ENCODE measurements around the gene ADAM10.

The ADAM10 gene

DNA sequence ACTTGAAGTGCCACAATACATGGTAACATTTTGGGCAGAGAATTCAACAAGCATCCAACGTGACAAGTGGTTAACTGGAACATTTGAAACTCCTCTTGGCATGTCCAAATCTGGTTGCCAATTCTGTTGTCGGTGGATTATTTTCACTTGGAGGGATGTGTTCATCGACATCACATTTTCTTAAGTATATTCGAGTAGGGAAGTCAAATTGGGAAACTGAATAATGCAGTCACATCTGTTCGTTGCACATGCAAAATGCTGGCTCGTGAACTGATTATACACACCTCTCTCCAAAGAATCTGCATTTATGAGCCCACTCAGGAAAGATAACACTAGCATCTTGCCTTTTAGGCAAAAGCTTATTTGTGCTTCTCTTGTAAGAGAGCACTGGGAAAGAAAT is 178.0 kb downstream of the ADAM10 start:
- DNase-seq, result no peak

DNA sequence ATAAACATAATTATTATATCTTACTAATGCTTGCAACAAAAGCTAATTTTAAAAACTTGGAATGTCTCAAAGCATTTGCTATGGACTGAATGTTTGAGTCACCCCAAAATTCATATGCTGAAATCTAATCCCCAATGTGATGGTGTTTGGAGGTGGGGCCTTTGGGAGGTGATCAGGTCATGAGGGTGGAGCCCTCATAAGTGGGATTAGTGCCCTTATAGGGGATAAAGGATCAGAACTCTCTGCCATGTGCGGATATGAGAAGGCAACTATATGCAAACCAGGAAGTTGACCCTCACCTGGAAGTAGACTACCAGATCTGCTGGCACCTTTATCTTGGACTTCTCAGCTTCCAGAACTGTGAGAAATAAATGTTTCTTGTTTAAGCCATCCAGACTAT is 180.1 kb downstream of the ADAM10 start:
- no peak for DNase-seq

DNA sequence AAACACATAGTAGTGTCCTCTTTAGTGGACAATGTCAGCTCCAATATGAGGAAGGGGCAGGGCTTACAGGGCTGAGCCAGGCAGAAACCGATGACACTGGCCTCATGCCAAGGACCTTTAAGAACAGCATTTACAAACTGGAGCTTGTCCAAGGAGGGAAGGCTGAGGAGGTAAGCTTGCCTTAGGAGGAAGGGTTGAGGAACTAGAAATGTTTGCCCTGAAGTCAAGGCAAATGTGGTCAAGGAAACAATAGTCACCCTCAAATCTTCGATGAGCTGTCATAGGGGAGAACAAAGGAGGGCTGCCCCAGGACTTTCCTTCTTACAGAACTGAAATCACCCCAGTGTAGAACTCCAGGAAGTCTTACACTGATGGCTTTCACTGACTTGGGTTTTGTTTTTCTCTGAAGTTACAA is 181.3 kb downstream of the ADAM10 start:
- DNase-seq, result no peak

DNA sequence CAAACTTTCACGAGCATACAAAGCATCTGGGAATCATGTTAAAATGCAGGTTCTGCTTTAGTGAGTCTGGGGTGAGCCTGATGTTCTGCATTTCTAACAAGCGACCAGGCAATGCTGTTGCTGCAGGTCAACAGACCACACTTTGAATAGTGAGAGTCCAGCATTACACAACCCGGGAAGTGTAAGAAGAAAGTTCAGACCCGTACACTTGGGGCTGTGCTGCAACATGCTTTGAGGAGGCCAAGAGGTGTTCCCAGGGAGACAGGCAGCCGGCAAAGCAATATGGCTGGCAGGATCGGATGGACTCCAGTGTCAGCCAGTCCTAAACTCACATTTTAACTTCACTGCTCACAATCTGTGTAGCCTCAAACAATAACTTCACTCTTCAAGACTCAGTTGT is 183.5 kb downstream of the ADAM10 start:
- DNase-seq, result no peak

DNA sequence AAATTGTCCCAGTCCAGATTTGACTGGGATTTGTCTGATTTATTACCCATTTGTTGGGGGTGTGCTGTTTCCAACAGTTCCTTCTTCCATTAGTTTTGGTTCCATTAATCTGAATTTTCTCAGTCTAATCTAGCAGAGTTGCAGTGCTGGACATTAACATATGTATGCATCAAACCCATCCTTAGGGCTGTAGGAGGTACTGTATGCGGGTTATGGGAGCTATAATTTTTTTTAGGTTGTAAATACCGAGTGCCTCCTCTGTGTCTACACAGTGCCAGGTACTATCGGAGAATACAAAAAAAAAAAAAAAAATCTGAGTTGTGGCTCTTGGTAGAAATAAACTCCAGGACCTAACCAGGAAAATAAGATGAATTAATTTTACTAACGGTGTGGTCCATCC is 183.9 kb downstream of the ADAM10 start:
- DNase-seq, result no peak

DNA sequence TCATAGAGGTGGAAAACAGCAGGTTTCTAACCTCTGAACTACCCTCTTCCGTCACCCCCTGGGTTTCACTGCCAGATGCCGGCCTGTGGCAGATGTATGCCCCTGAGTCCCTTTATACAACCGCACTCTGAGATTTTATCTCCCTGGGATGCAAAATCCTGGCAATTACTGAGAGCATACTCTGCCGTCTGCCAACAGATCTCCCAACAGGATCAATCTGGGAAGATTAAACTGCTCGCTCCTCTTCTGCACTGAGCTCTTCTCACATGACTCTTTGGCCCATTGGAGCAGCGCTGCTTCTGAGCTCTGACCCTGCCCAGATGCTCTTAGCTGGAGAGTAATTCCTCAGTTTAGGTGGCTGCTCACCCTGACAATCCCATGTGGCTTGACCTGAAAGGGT is 184.5 kb downstream of the ADAM10 start:
- no peak for DNase-seq

DNA sequence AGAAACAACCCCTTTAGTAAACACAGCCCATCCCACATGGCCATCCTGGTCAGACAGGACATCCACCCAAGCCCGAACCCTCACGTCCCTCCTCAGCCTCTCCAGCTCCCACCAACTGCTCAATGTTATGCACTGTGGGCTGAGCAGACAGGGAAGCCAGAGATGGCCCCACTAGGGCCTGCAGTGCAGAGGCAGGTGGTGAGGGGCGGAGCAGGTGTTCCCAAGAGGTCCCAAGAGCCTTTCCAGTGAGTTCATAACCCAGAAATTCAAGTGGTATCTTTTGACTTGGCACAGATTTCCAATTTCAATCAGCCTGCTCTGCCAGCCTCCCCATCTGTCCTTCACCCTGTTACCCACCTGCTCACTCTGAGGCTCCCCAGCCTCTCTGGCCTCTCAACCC is 187.4 kb downstream of the ADAM10 start:
- no peak for DNase-seq

DNA sequence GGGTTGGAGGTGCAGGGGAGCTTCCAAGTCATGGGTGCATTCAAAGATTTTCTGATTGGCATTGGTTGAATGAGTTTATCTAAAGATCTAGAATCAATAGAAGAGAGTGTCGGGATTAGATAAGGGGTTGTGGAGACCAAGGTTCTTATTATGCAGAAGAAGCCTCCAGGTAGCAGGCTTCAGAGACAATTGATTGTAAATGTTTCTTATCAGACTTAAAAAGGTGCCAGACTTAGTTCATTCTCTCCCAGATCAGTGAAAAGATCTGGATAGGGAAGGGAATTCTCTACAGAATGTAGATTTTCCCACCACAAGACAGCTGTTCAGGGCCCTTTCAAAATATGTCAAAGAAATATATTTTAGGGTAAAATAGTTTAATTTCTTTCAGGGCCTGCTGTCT is 188.2 kb downstream of the ADAM10 start:
- DNase-seq, result no peak

DNA sequence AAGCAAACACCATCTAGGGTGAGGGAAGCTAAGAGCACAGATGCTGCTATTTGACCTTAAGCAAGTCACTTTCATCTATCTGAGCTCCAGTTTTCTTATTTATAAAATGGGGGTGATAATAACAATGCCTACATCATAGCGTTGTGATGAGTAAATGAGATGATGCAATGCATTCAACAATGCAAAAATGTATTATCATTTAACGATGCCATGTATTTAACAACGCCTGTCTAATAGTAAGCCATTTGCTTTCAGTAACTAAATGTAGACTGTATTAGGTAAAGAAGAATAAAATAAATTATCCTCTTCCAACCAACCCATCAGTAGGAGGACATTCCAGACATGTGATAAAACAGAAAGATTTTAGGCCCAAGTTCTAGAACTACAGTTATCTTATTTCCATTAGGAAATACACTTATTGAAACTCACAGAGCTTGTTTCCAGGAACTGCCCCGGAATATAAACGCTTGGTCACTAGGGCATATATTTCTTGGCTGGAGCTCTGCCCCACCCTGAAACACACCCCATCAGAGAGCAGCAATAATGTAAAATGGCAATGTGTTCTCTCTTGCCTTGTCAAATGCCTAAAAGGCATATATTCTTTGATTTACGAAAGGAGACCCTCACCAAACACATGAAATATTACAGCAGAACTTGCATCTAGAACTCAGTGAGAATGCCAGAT is 189.5 kb downstream of the ADAM10 start:
- no peak for DNase-seq

DNA sequence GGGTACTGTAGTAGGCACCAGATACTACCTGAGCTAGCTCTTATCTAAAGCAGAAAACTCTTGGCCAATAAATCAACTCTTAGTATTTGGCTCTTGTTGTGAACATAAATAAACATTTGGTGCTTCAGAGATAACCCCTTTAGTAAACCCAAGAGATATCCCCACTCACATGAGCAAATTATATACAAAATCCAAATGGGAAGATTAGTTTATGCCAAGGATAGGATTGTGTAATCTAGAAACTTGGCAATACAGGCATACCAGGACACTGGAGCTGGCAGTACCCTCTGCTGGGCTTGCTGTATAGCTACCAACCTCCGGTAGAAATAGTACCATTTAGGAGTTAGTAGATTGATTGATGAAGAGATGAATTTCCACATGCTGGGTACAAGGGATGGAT is 190.7 kb downstream of the ADAM10 start:
- no peak for DNase-seq

DNA sequence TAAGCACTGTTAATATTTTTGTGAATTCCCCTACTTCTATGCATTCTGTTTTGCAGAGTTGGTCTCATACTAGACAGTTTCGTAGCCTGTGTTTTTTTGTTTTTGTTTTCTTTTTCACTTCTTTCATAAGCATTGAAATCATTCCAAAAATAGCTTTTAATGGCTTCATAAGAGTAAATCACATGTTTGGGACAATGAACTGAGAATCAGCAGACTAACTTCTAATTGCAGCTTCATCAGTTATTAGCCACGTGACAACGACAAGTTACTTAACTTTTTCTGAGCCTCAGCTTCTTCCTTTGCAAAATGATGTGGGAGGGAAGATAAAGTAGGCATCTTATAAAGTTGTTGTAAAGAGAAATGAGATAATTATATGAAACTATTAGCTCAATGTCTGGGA is 193.0 kb downstream of the ADAM10 start:
- DNase-seq, result no peak

DNA sequence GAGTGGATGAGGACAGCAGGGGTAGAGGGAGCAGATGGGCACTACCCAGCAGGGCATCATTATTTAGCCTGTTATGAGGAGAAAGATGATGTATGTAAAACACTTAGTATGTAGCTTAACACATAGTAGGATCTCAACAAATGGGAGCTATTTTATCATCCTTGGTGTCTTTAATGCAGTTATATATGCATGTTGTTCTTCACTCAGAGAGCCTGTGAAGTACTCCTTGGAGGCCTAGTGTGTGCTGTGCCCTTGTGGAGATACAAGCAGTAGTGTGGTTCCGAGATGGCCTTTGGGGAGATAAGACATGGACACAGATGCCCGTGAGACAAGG is 193.5 kb downstream of the ADAM10 start:
- no peak for DNase-seq

DNA sequence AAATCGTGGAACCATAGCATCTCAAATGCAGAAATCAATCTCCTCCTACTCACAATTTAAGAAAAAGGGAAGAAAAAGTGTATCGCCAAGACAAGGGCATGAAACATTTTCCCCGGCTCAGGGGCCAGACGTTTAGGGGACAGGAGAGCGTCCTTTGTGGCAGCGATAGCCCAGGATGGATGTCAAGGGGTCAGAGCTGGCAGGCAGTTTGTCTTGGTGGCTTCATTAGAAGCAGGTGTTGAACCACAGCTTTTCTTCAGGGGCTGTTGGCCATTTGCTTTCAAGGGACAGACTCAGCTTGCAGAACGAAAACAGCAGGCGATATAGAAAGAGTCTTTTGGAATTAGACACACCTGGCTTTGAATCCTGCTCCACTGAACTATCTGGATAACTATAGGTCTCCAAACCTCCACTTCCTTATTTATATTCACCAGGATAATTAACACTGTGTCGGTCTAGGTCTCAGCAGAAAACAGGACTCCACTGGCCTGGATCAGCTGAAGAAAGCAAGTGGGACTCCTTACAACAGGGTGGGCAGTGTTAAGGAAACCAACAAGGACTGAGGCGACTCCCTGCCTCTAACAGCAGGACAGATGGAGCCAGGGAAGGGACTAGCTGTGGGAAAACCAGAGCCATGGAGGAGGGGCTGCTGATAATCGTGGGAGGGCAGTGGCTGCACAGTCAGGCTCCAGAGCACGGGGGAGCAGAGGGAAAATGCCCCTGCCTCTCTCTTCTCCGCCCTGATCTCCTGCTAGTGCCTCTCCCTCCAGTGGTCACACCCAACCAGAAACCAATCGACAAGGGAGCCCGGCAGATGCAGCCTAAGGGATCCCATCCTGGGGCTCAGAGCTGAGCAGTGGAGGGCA is 194.1 kb downstream of the ADAM10 start:
- no peak for DNase-seq

DNA sequence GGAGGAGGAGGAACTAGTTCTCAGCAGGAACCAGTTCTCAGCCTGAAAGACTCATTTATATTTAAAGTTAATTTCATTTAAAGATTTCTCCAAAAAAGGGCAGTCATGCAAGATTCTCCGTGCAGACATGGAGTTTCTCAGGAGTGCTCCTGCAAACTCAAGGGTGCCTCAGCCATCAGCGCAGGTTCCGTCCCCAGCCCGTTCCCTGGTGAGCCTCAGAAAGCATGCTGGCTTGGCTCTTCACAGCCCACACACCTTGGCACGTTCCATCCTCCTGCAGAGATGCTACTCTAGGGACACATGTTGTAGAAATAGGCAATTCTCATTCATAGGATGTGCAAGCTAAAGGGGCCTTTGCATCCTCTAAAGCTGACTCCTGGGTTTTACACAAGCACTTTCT is 194.7 kb downstream of the ADAM10 start:
- DNase-seq, result no peak

DNA sequence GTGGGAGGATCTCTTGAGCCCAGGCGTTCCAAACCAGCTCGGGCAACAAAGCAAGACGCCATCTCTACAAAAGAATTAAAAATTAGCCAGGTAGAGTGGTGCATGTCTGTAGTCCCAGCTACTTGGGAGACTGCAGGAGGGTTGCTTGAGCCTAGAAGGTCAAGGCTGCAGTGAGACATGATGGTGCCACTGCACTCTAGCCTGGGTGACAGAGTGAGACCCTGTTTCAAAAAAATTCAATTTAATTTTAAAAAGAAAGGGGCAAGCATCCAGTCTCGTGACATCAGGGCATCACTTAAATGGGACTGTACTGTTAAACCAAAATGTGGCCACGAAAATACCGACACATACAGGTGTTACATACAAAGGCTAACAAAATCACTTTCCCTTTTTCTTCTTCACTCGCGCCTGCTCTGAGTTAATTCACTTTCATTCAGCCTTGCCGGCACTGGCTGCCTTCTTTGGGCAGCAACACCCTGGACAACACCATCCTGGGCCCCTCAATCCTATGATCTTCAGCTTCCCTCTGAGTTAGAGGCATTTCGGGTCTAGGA is 196.1 kb downstream of the ADAM10 start:
- no peak for DNase-seq

DNA sequence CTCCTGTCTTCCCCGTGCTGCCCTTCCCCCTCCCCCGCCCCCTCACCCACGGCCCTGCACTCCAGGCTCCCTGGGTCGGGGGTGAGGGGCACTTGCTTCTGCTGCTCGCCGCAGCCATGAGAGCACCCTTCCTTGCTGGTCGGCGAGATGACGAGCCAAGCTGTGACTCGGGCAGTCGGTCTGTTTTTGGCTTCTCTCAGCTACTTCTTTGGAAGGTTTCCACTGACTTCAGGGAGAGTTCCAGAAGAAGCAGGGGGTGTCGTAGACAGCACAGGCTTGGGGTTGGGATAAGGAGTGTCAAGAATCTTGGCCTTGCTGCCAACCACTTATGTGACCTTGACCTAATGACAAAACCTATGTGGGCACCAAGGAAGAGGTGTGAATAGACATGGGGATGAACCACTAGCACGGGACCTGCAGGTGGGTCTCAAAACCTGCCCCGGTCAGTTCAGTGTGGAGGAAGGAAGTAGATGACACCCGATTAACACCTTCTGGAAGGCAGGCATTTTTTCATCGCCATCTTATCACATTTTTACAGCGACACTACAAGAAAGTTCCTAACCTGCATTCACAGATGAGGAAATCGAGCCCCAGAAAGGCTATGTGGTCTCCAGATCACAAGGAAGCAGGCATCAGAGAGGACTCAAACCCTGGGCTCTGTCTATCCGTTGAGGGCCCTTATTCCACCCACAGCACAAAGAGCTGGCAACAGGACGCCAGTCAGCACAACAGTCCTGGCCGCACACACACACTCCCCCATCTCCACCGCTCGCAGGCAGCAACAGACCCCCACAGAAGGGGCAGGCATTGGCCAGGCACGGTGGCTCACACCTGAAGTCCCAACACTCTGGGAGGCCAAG is 196.8 kb downstream of the ADAM10 start:
- no peak for DNase-seq

DNA sequence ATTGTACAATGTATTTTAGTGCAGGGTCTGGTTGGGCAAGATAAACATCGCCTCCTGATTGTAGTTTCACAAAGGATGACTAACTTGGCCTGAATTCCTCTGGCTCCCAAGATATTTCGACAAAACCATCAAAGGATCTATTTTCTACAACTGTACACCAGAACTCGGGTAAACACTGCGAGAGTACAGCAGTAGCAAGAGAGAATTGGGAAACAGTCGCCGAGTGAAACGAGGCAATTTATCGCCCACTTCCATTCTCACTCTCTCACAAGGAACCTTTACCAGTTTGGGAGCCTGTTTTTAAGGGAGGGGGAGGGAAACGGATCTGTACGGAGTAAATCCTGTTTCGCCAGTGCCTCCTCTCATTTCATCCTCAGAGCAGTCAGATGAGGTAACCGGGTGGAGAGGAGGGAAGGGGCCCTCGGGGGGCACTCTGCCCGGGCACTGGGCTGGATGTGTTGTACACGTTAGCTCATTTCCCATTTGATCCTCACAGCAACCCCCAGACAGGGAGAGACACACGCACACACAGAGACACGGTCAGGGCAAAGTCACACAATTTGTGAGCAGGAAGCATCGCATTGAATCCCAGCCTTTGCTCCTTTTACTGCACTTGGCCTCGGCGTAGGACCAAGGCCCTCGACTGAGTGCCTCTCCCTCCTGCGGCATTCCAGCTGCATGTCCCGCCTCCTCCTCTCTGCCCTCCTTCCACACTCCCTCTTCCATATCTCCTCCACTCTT is 197.6 kb downstream of the ADAM10 start:
- DNase-seq, result no peak

DNA sequence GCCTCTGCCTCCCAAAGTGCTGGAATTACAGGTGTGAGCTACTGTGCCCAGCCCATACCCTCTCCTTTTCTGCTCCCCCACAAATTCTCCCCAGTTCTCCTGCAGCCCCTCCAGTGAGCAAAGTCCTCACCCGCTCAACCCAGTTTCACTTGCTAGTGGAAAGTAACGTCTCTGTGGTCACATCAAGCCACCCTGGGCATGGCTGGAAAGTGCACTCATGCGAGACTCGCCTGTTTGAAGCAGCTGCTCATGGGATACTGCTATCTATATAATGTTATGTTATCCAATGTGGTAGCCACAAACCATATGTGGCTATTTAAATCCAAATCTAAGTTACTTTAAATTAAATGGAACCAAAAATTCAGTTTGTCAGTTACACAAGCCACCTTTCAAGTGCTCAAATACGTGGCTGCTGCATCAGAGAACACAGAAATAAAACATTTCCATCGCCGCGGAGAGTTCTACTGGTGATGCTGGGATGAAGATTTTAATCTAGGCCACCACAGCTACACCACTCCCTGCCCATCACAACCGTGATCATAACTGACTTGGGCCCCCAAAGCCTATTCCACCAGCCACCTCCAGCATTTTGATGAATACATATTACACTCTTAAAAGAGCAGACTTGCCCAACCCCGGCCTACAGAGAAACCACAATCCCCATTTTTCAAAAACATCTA is 198.3 kb downstream of the ADAM10 start:
- DNase-seq, result no peak

DNA sequence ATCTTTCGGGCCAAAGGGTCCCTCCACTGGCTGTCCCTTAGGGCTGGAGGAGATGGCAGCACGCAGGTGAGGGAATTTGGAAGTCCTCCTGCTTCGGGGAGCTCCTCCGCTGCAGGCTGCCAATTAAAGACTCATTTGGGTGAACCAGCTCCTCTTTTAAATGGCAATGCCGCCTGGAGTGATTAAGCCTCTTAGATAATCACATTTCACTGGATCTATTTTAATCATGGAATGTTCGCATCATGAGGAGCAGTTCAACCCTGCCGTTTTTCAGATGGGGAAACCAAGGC is 199.8 kb downstream of the ADAM10 start:
- DNase-seq, result no peak

DNA sequence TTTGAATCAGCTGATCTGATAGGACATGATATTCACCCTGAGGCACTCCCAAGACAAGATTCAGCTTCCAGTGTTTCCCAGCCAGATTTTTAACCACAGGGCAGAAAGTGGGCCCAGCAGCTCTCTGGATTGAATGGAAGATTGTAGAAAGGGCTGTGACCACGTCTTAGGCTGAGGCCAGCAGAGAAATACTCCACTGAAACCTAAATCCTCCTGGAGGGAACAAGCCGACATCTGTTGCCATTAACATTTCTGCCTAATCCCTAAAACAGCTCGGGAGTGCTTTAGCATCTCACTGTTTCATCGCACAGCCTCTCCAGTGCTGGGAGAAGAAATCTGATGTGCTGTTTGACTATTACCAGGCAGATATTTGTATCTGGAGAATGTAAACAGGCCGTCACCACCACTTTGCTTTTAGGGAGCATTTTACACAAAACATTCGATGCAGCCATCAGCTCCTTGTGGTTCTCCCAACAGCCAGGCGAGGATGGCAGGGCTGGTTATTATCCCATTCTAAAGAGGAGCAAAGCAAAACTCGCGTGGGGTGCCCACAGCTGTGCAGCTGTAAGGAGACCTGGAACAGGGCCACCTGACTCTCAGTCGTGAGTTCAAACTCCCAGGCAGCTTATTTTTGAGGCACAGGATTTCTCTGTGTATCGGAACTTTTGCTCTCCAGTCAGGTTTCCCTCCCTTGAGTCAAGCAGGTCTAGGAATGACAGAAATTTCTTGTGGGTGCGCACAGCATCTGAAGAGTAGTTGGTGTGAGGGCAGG is 200.3 kb downstream of the ADAM10 start:
- no peak for DNase-seq

DNA sequence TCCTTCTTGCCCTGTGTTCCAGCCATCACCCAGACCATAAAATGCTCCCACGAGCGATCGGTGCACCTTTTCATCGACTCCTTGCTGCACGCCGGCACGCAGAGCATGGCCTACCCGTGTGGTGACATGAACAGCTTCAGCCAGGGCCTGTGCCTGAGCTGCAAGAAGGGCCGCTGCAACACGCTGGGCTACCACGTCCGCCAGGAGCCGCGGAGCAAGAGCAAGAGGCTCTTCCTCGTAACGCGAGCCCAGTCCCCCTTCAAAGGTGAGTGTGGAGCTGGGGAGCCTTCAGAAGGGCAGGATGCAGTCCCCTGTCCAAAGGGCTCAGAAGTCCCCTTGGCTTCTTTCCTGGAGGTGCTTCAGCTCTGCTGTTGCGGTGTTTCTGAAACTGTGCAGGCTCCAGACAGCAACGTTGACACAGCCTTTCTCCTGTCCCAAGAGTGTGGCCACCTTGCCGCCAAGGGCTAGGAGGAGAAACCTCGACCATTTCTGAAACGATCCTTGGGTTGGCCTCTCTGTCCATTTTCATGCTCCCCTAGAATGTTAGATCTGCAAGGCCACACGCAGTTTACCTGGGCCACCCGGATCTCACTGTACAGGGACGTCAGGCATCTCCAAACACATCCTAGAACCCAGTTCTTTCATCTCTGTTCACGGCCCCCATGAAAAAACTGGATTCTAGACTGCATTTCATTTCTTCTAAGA is 201.0 kb downstream of the ADAM10 start:
- DNase-seq, result no peak
